HepG2 (cell line): ENCODE results near the gene PIK3R1. TPM values are rescaled to one million over a fixed set of nuclear protein-coding genes. Genes with fewer than 3 reads are reported as not detected.

ENCODE experiments used
- DR1 ChIP-seq: sonication (generic); formaldehyde crosslinking; IDR thresholded peaks from 2 replicates; pipeline ENCODE4 v1.8.0; 2021; ENCODE audit warnings: mild to moderate bottlenecking, missing genetic modification reagents, inconsistent platforms
- GLI4 ChIP-seq: sonication (generic); formaldehyde crosslinking; IDR thresholded peaks from 2 replicates; pipeline ENCODE4 v1.5.1; 2020; ENCODE audit warnings: missing genetic modification reagents, mild to moderate bottlenecking, moderate library complexity, borderline replicate concordance
- HNRNPL ChIP-seq: fragments of 200-400 bp; formaldehyde crosslinking; IDR thresholded peaks from 2 replicates; pipeline ENCODE4 v1.6.1; 2017; ENCODE audit warnings: mild to moderate bottlenecking, low read depth, low read length
- JUND ChIP-seq: sonication (generic); formaldehyde crosslinking; IDR thresholded peaks from 2 replicates; pipeline ENCODE4 v1.8.0; 2022; ENCODE audit warnings: mild to moderate bottlenecking, missing genetic modification reagents
- NR2F1 ChIP-seq, 2 experiments: fragments of 450-650 bp in 1 of 2; formaldehyde crosslinking in 1 of 2; IDR thresholded peaks; 2 replicates each; pipeline versions ENCODE4 v1.5.0 to v1.6.1; 2016 to 2020; ENCODE audit warnings: mild to moderate bottlenecking in 1 of 2, missing compliant biosample characterization in 1 of 2, missing genetic modification reagents in 1 of 2, moderate library complexity in 1 of 2
- SPEN ChIP-seq: sonication (generic); formaldehyde crosslinking; IDR thresholded peaks from 2 replicates; pipeline ENCODE4 v1.5.1; 2020; ENCODE audit warnings: low read depth, mild to moderate bottlenecking, missing genetic modification reagents
- TARDBP ChIP-seq: sonication (generic); formaldehyde crosslinking; IDR thresholded peaks from 2 replicates; pipeline ENCODE4 v1.8.0; 2022; ENCODE audit warnings: mild to moderate bottlenecking, missing genetic modification reagents
- TBX3 ChIP-seq: fragments of 450-650 bp; IDR thresholded peaks from 2 replicates; pipeline ENCODE4 v1.6.1; 2017; ENCODE audit warnings: antibody characterized with exemption, mild to moderate bottlenecking, inconsistent platforms, borderline replicate concordance
- U2AF1 ChIP-seq: fragments of 200-400 bp; formaldehyde crosslinking; optimal IDR thresholded peaks from 2 replicates; pipeline ENCODE3; 2017; ENCODE audit warnings: mild to moderate bottlenecking, low read depth, low read length
- YY1 ChIP-seq: IDR thresholded peaks from 2 replicates; pipeline ENCODE4 v1.6.1; 2011; ENCODE audit warnings: low read length, low read depth, moderate library complexity, mild to moderate bottlenecking; ENCODE audit not compliant: insufficient read depth, insufficient replicate concordance
- ZNF230 ChIP-seq: sonication (generic); formaldehyde crosslinking; IDR thresholded peaks from 2 replicates; pipeline ENCODE4 v1.4.0; 2020; ENCODE audit warnings: mild to moderate bottlenecking, missing genetic modification reagents
- ZNF232 ChIP-seq: sonication (generic); formaldehyde crosslinking; IDR thresholded peaks from 2 replicates; pipeline ENCODE4 v1.4.0; 2020; ENCODE audit warnings: missing genetic modification reagents, borderline replicate concordance
- ZNF33B ChIP-seq: sonication (generic); formaldehyde crosslinking; IDR thresholded peaks from 2 replicates; pipeline ENCODE4 v1.5.1; 2020; ENCODE audit warnings: mild to moderate bottlenecking, missing genetic modification reagents
- ZNF644 ChIP-seq: IDR thresholded peaks from 2 replicates; pipeline ENCODE4 v1.6.1; 2016; ENCODE audit warnings: low read depth
- ZSCAN9 ChIP-seq: IDR thresholded peaks from 2 replicates; pipeline ENCODE4 v1.6.1; 2016; ENCODE audit warnings: borderline replicate concordance
- polyA plus RNA-seq, 8 experiments: library from polyadenylated mRNA; depleted of rRNA in 3 of 8; stranded (reverse) in 7 of 8; unstranded in 1 of 8; fragments of >200 nt; fragmentation: Illumina TruSeq in 4 of 8; extraction: Trizol in 4 of 8; gene quantifications; 2 replicates each; pipeline versions ENCODE4 v1.2.1 to v1.2.3, GENCODE V29; 2011 to 2016; ENCODE audit warnings: low read depth in 4 of 8, missing spikeins in 1 of 8, mixed read lengths in 1 of 8; ENCODE audit not compliant: insufficient read depth in 1 of 8
- total RNA-seq, 5 experiments: library from RNA; depleted of rRNA; stranded (reverse); fragments of >200 nt; fragmentation: Illumina TruSeq; extraction: Trizol; gene quantifications; 2 replicates each; pipeline ENCODE4 v1.2.3, GENCODE V29; 2016; ENCODE audit warnings: low read depth in 1 of 5
- TF ChIP-seq, protein P1 (sequence below): sonication (generic); formaldehyde crosslinking; IDR thresholded peaks from 2 replicates; pipeline ENCODE4 v1.4.0; 2020; ENCODE audit warnings: missing genetic modification reagents
- TF ChIP-seq, protein P2 (sequence below): sonication (generic); formaldehyde crosslinking; IDR thresholded peaks from 2 replicates; pipeline ENCODE4 v1.9.0; 2022; ENCODE audit warnings: missing genetic modification reagents, mild to moderate bottlenecking, borderline replicate concordance
- TF ChIP-seq, protein P3 (sequence below), 2 experiments: sonication (generic) in 1 of 2; formaldehyde crosslinking in 1 of 2; IDR thresholded peaks; 2 replicates each; pipeline versions ENCODE4 v1.4.0 to v1.6.1; 2016 to 2020; ENCODE audit warnings: borderline replicate concordance in 1 of 2, low read depth in 1 of 2, mild to moderate bottlenecking in 1 of 2, missing genetic modification reagents in 1 of 2
- TF ChIP-seq, protein P4 (sequence below): sonication (generic); formaldehyde crosslinking; IDR thresholded peaks from 2 replicates; pipeline ENCODE4 v1.8.0; 2022; ENCODE audit warnings: mild to moderate bottlenecking, missing genetic modification reagents, borderline replicate concordance

Gene PIK3R1
- total and polyA plus RNA-seq, 2 of the 13 experiments (the other 11 are each of a cell fraction or from before 2014, with no cell fraction given): 8.4 to 21.3 TPM

DNA sequence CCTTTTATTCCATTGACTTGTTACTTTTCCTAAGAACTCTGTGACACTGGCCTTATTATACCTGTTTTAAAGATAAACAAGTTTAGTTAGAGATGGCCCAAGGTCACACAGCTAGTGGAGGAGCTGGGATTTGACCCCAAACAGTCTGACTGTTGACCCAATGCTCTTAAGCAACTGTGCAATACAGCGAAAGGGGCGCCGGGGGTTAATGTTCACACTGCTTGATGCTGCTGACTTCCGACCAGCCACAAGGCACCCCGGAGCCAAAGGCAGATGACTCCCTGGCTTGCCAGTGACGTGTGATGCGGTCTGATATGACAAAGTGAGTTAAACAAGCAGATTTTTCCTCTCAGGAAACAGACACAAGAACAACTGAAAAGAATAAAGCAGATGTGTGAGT is 23.9 kb downstream of the PIK3R1 start (continued):
- TF ChIP-seq DR1 (CRISPR knock-in tag) (no peak), TARDBP (CRISPR knock-in tag) (peak; percentile 89), GLI4 (CRISPR knock-in tag) (no peak), YY1 (peak; percentile 22), ZNF33B (CRISPR knock-in tag) (no peak), HNRNPL (no peak), ZNF232 (peak; percentile 56; the same call in 1 of the 2 replicates), TBX3 (peak; percentile 51; the same call in 1 of the 2 replicates), SPEN (CRISPR knock-in tag) (peak; percentile 62; the same call in 1 of the 2 replicates), JUND (CRISPR knock-in tag) (peak; percentile 70; the same call in 1 of the 2 replicates), U2AF1 (no peak), ZNF644 (CRISPR knock-in tag) (peak; percentile 98), ZNF230 (CRISPR knock-in tag) (0 out of 2 replicates have a peak, but pooled peaks have one; percentile 66), NR2F1 (CRISPR knock-in tag; IDR thresholded peaks at IDR 0.05) (peak; percentile 91 to 96), ZSCAN9 (CRISPR knock-in tag) (peak; percentile 75)
- TF ChIP-seq, protein P1, sequence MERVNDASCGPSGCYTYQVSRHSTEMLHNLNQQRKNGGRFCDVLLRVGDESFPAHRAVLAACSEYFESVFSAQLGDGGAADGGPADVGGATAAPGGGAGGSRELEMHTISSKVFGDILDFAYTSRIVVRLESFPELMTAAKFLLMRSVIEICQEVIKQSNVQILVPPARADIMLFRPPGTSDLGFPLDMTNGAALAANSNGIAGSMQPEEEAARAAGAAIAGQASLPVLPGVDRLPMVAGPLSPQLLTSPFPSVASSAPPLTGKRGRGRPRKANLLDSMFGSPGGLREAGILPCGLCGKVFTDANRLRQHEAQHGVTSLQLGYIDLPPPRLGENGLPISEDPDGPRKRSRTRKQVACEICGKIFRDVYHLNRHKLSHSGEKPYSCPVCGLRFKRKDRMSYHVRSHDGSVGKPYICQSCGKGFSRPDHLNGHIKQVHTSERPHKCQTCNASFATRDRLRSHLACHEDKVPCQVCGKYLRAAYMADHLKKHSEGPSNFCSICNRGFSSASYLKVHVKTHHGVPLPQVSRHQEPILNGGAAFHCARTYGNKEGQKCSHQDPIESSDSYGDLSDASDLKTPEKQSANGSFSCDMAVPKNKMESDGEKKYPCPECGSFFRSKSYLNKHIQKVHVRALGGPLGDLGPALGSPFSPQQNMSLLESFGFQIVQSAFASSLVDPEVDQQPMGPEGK (CRISPR knock-in tag): peak; percentile 90
- TF ChIP-seq, protein P2, sequence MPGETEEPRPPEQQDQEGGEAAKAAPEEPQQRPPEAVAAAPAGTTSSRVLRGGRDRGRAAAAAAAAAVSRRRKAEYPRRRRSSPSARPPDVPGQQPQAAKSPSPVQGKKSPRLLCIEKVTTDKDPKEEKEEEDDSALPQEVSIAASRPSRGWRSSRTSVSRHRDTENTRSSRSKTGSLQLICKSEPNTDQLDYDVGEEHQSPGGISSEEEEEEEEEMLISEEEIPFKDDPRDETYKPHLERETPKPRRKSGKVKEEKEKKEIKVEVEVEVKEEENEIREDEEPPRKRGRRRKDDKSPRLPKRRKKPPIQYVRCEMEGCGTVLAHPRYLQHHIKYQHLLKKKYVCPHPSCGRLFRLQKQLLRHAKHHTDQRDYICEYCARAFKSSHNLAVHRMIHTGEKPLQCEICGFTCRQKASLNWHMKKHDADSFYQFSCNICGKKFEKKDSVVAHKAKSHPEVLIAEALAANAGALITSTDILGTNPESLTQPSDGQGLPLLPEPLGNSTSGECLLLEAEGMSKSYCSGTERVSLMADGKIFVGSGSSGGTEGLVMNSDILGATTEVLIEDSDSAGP (CRISPR knock-in tag): peak; percentile 72
- TF ChIP-seq, protein P3, sequence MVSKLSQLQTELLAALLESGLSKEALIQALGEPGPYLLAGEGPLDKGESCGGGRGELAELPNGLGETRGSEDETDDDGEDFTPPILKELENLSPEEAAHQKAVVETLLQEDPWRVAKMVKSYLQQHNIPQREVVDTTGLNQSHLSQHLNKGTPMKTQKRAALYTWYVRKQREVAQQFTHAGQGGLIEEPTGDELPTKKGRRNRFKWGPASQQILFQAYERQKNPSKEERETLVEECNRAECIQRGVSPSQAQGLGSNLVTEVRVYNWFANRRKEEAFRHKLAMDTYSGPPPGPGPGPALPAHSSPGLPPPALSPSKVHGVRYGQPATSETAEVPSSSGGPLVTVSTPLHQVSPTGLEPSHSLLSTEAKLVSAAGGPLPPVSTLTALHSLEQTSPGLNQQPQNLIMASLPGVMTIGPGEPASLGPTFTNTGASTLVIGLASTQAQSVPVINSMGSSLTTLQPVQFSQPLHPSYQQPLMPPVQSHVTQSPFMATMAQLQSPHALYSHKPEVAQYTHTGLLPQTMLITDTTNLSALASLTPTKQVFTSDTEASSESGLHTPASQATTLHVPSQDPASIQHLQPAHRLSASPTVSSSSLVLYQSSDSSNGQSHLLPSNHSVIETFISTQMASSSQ (IDR thresholded peaks at IDR 0.05; ENCODE audit: low read depth): peak; percentile 91
- TF ChIP-seq, protein P3 (CRISPR knock-in tag; IDR thresholded peaks at IDR 0.05; ENCODE audit: borderline replicate concordance): peak; percentile 97
- TF ChIP-seq, protein P4, sequence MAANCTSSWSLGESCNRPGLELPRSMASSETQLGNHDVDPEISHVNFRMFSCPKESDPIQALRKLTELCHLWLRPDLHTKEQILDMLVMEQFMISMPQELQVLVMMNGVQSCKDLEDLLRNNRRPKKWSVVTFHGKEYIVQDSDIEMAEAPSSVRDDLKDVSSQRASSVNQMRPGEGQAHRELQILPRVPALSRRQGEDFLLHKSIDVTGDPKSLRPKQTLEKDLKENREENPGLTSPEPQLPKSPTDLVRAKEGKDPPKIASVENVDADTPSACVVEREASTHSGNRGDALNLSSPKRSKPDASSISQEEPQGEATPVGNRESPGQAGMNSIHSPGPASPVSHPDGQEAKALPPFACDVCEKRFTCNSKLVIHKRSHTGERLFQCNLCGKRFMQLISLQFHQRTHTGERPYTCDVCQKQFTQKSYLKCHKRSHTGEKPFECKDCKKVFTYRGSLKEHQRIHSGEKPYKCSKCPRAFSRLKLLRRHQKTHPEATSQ (CRISPR knock-in tag): peak; percentile 91; the same call in 1 of the 2 replicates
